Measurements from ENCODE around the gene KIF5A.
A peak's percentile ranks its signal among the peaks of the same experiment; 100 is the strongest.

KIF5A gene

DNA sequence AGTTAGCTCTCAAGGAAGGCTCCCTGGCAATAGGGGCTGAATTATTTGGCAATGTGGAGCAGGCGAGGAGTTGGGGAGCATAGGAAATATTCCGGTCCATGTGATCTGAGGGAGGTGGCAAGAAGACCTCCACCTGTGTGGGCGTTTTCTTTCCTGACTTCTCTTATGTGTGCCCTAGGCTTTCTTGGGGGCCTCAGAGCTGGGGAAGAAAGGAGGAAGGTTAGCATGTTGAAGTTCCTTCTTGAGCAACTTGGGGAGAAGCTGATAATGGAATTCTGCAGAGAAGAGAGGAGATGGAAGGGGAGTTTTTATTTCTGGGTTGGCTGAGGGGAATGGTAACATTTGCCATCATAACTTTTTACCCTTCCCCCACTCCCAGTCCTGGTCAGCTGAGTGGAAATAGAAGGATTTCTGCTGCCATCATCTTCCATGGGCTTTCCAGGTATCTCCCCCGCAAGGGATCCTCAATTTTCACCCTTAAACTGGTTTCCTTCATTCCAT lies 56.0 kb downstream of the KIF5A start:
- Mint-ChIP-seq H3K4me1 (peaks cover 28% of the 10 kb centered on the region), H3K27ac (no peak overlapping the region), H3K36me3 (ENCODE audit: low read depth) (peaks cover 2% of the 10 kb centered on the region), H3K9me3 (no peaks in the 10 kb centered on the region), H3K27me3 (peaks cover 5% of the 10 kb centered on the region), H3K4me3 (peak overlapping the region; percentile 80)
- ATAC-seq (no peak), DNase-seq (no peak)

DNA sequence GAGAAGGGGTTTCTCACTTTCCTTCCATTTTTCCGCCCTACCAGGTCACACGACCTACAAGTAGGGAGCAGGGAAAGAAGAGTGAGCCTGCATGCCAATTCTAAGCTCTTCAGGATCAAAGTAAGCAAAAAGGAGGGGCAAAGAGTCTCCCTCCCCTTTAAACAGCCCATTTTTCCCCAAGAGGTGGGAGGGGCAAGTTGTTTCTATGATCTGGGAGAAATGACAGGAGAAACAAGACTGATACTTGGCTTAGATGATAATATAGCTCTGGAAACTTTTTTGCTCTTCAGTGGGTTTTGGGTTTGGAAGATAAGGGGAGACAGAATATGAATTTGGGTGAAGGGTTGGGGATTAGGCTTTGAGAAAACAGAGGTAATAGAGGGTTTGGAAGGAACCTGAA lies 56.6 kb downstream of the KIF5A start:
- peaks cover 30% of the 10 kb centered on the region for H3K4me1 Mint-ChIP-seq
- ATAC-seq (no peak), DNase-seq (no peak)
- H3K4me3 Mint-ChIP-seq: no peak overlapping the region
- H3K27ac Mint-ChIP-seq: no peak overlapping the region
- peaks cover 5% of the 10 kb centered on the region for H3K27me3 Mint-ChIP-seq
- no peaks in the 10 kb centered on the region for H3K9me3 Mint-ChIP-seq
- peaks cover 2% of the 10 kb centered on the region for H3K36me3 Mint-ChIP-seq (ENCODE audit: low read depth)

DNA sequence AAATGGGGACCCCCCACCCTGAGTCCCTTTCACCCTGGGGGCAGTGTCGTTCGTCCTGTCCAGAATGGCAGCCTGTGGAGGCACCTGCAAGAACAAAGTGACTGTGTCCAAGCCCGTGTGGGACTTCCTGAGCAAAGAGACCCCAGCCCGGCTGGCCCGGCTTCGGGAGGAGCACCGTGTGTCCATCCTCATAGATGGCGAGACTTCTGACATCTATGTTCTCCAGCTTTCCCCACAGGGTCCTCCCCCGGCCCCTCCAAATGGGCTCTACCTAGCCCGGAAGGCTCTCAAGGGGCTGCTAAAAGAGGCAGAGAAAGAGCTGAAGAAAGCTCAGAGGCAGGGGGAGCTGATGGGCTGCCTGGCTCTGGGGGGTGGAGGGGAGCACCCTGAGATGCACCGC lies 57.0 kb downstream of the KIF5A start:
- Mint-ChIP-seq H3K27ac (no peak overlapping the region), H3K9me3 (no peaks in the 10 kb centered on the region), H3K4me3 (no peak overlapping the region), H3K4me1 (peaks cover 30% of the 10 kb centered on the region), H3K27me3 (peaks cover 5% of the 10 kb centered on the region), H3K36me3 (ENCODE audit: low read depth) (peaks cover 2% of the 10 kb centered on the region)
- ATAC-seq (no peak), DNase-seq (no peak)

DNA sequence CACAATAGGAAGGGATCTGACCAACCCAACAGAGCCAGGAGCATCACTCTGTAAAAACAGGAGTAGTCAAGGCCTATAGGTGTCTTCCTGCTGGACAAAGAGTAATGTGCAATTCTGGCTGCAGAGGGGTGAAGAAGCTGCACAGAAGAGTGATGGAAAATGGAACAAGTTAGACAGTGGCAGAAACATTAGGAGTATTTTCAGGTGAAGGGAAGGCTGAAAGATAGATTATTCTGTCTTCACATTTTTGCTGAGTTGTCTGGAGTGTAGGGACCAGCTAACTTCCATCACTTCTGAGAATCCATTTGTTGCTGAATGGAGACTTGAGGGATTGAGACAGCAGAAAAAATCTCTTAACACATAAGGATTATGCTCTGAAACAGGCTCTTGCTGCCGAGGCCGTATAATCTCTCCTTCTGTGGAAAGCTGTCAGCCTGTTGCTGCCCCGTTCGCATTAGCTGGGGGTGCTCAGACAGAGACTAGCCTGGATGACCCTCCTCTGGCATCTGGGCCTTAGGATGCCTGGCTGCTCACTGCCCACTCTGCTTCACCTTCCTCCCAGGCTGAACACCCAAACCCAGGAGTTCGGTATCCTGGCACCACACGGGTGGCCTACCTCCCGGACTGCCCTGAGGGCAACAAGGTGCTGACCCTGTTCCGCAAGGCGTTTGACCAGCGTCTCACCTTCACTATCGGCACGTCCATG lies 58.3 kb downstream of the KIF5A start:
- no peaks in the 10 kb centered on the region for H3K9me3 Mint-ChIP-seq
- H3K4me3 Mint-ChIP-seq: no peak overlapping the region
- no peak for ATAC-seq
- no peak for DNase-seq
- H3K27ac Mint-ChIP-seq: no peak overlapping the region
- no peaks in the 10 kb centered on the region for H3K36me3 Mint-ChIP-seq (ENCODE audit: low read depth)
- H3K27me3 Mint-ChIP-seq: peaks cover 7% of the 10 kb centered on the region
- peaks cover 30% of the 10 kb centered on the region for H3K4me1 Mint-ChIP-seq

DNA sequence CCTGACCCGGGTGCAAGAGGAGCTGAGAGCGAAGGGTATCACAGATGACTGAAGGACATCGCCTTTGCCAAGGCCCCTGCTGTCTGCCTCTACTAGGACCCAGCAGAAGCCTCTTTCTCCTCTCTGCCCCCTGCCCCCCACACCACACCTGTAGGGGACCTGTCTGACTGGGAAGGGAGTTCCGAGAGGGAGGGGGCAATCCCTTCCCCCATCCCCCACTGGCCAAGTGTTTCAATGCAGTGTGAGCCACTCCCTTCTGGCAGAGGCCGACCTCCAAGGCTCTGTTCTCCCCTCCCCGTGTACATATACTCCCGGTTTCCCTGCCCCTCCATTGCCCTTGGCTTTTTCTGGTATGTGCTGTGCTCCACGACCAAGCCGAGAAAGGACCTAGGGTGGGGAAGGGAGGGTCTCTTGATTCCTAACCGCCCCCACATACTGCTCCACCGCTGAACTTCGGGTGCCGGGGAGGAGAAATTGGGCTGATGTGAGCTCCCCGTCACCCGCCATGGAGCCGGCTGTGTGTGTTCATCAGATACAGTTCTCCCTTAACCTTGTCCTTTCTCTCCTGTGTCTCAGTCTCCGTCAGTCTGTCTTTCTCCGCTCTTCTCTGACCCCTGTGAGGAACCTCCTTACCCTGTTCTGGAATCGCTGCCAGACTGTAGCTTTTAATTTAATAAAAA lies 59.4 kb downstream of the KIF5A start:
- ATAC-seq (no peak), DNase-seq (no peak)
- H3K4me3 Mint-ChIP-seq: no peak overlapping the region
- H3K4me1 Mint-ChIP-seq: peaks cover 20% of the 10 kb centered on the region
- no peak overlapping the region for H3K27ac Mint-ChIP-seq
- no peaks in the 10 kb centered on the region for H3K9me3 Mint-ChIP-seq
- peaks cover 7% of the 10 kb centered on the region for H3K27me3 Mint-ChIP-seq
- no peaks in the 10 kb centered on the region for H3K36me3 Mint-ChIP-seq (ENCODE audit: low read depth)

DNA sequence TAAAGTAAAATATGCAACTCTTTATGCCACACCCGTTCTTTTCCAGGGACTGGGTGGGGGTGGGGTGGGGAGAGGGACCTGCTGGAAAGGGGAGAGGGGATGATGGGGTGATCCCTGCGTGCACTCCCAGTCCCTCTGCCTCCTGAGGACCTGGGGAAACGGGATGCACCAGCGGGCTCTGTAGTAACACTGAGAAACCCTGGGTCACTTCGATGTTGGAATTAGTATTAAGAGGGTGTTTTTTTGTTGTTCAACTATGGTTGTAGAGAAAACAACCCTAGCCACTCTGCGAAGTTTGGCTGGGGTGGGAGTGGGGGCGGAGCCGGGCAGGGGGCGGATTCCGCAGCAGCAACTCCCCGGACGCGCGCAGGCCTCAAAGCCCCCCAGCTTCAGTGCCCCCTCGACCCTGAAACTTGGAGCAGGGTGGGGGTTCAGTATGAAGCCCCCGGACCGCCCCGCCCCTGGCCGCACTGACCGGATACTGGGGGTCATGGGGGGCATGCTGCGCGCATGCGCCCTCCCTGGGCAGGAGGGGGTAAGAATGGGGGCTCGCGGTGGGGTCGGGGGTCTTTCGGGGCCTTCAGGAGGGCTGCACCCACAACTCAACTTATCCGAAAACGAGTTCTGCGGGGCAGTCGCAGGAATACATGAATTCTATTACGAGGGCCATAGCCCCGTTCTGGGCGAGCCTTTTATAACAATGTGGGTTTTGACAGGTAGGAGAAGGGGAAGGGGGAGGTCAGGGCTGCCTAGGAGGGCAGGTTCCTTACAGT lies 60.1 kb downstream of the KIF5A start:
- Mint-ChIP-seq H3K4me3 (peak overlapping the region; percentile 56), H3K27ac (no peak overlapping the region), H3K27me3 (peaks cover 7% of the 10 kb centered on the region), H3K4me1 (peaks cover 17% of the 10 kb centered on the region), H3K9me3 (no peaks in the 10 kb centered on the region), H3K36me3 (ENCODE audit: low read depth) (no peaks in the 10 kb centered on the region)
- DNase-seq (no peak), ATAC-seq (no peak)

DNA sequence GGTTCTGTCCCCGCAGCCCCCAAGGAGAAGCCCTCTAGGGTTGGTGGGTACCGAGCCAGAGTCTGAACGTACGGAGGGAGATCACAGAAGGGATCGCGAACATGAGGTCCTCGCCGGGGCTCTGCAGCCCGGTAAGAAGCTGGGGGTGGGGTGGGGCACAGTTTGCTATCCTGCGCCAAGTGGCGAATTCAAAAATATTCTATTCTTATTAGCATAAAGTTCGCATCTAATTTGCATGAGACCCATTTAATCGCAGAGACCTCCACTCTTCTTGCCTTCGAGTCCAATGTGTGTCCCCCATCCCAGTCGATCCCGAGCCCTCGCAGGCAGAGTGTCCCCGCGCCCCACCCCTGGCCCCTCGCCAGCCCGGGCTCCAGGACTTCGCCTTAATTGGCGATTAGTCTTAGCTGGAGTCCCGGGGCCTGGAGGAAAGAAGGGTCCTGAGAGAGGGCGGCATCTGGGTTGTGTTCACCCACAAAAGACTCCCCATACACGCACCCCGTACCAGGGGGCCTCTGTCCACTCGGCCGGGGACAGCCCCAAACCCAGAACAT lies 60.8 kb downstream of the KIF5A start:
- Mint-ChIP-seq H3K27ac (no peak overlapping the region), H3K27me3 (peaks cover 12% of the 10 kb centered on the region), H3K36me3 (ENCODE audit: low read depth) (no peaks in the 10 kb centered on the region), H3K4me1 (peaks cover 12% of the 10 kb centered on the region), H3K4me3 (peak overlapping the region; percentile 56), H3K9me3 (no peaks in the 10 kb centered on the region)
- no peak for DNase-seq
- no peak for ATAC-seq

DNA sequence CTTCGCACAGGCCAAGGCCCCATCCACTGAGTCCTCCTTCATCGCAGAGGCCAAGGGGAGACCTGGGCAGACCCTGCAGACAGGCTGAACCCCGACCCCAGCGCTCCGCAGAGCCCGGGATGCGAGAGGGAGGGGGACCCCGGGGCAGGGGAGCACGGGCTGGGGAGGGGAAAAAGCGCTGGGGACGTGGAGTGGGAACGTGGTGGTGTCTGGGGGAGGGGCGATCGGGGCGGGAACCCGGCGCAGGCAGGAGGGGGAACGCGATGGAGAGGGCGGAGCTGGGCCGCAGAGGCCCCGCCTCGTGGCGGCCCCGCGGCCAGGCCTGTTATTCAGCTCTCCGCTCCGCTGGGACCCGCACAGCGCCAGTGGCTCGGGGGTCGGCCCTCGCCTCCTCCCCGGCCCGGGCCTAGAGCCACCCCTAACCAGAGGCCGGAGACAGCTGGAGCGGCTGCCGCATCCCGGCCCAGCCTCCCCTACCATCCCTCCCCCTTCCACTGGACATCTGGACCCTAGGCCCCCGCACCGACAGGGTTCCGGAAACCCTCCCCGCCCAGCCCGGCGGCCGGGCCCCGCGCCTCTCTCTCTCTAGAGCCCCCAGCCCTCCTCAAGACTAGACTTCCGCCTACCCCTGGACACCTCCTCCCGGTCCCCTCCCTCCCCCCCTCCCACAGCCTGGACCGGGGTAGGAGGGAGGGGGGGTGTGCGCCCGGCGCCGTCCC lies 61.4 kb downstream of the KIF5A start, which contains the start of gene ARHGEF25:
Gene ARHGEF25 (plus strand): TSS at position 328 of the 719 bp plus-strand sequence. CDS start 460 bp downstream, outside the sequence.
- Mint-ChIP-seq H3K4me1 (peaks cover 9% of the 10 kb centered on the region), H3K27ac (no peak within 1 kb of the TSS), H3K4me3 (peak within 1 kb of the TSS; percentile 56), H3K27me3 (peaks cover 17% of the 10 kb centered on the region), H3K36me3 (ENCODE audit: low read depth) (no peaks in the 10 kb centered on the region), H3K9me3 (no peaks in the 10 kb centered on the region)
- DNase-seq (peak; percentile 72), ATAC-seq (peak; percentile 79)

DNA sequence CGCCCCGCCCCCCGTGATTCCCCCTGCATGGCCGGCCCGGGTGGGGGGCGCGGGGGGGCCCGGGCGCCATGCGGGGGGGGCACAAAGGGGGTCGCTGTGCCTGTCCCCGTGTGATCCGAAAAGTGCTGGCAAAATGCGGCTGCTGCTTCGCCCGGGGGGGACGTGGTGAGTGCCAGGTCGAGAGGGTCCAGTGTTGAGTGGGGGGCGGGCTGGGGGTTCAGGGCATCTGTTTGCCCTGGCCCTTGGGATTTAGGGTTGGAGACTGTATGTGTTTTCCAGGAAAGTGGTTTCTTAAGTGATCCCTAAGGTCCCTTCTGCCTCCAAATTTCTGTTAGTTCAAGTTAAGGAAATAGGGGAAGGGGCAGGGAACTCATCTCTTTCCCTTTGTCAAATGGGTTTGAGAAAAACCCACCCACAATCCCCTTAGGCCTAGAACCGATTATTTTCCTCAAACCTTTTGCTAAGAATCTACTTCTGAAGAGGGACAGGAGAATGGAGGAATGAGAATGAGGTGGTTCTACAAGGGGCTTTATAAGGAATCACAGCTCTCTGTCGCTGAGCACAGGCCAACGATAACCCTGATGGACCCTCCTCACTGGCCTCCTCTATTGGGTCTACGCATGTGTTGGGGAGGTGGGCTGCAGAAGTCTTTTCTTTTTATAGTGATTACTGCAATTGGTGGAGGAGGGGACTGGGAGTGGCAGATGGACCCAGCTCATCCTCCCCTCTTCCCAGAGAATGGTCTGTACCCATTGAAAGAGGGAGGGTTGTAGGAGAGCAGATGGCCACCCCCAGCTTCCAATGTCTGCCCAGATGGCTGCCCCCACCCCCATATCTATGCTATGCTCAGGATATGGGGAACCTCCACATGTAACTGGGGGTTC lies 62.2 kb downstream of the KIF5A start:
- Mint-ChIP-seq H3K27me3 (peaks cover 23% of the 10 kb centered on the region), H3K36me3 (ENCODE audit: low read depth) (no peaks in the 10 kb centered on the region), H3K4me1 (peaks cover 9% of the 10 kb centered on the region), H3K9me3 (no peaks in the 10 kb centered on the region), H3K27ac (no peak overlapping the region), H3K4me3 (peak overlapping the region; percentile 51)
- DNase-seq (no peak), ATAC-seq (no peak)

DNA sequence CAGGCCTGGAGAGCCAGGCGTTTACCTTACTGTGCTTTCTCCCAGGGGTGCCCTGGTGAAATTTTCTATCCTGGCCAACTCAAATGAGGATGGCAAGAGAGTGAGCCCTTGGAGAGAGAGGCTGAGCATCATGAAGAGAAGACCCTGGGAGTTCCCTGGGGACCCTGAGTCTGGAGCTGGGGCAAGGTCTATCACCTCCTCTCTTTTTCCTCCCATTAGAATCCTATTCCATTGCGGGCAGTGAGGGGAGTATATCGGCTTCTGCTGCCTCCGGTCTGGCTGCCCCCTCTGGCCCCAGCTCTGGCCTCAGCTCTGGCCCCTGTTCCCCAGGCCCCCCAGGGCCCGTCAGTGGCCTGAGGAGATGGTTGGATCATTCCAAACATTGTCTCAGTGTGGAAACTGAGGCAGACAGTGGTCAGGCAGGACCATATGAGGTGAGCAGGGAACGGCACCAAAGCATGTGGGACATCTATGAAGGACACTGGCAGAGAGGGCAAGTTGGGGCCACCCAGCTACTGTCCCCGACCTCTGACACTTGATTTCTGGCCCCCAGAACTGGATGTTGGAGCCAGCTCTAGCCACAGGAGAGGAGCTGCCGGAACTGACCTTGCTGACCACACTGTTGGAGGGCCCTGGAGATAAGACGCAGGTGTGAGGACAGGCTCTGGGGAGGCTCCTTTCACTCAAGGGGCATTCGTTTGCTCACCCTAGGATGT lies 63.0 kb downstream of the KIF5A start:
- ATAC-seq (no peak), DNase-seq (no peak)
- Mint-ChIP-seq H3K27ac (no peak overlapping the region), H3K9me3 (no peaks in the 10 kb centered on the region), H3K4me3 (no peak overlapping the region), H3K36me3 (ENCODE audit: low read depth) (no peaks in the 10 kb centered on the region), H3K4me1 (peaks cover 9% of the 10 kb centered on the region), H3K27me3 (peaks cover 29% of the 10 kb centered on the region)

DNA sequence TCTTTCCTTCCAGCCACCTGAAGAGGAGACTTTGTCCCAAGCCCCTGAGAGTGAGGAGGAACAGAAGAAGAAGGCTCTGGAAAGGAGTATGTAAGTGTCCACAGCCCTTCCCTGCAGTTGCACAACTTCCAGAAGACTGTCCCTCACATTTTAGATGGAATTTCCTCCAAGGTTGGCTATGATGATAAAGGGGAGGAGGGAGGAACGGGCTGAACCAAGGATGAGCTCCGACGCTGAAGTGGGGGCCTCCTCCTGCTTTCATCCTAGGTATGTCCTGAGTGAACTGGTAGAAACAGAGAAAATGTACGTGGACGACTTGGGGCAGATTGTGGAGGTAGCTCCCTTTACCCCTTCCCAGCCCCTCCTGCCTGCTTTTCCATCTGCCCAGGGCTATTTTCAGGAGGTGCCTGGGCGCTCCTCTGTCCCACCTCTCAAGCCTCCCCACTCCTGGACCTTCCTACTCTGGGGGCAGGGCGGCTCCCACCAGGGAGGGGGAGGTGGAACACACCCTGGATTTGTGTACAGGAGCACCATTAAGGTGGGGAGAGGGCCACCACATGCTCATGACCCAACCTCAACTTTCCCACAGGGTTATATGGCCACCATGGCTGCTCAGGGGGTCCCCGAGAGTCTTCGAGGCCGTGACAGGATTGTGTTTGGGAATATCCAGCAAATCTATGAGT lies 63.7 kb downstream of the KIF5A start:
- Mint-ChIP-seq H3K27ac (no peak overlapping the region), H3K4me1 (peaks cover 9% of the 10 kb centered on the region), H3K27me3 (peaks cover 36% of the 10 kb centered on the region), H3K4me3 (no peak overlapping the region), H3K9me3 (no peaks in the 10 kb centered on the region), H3K36me3 (ENCODE audit: low read depth) (no peaks in the 10 kb centered on the region)
- ATAC-seq: no peak
- no peak for DNase-seq

DNA sequence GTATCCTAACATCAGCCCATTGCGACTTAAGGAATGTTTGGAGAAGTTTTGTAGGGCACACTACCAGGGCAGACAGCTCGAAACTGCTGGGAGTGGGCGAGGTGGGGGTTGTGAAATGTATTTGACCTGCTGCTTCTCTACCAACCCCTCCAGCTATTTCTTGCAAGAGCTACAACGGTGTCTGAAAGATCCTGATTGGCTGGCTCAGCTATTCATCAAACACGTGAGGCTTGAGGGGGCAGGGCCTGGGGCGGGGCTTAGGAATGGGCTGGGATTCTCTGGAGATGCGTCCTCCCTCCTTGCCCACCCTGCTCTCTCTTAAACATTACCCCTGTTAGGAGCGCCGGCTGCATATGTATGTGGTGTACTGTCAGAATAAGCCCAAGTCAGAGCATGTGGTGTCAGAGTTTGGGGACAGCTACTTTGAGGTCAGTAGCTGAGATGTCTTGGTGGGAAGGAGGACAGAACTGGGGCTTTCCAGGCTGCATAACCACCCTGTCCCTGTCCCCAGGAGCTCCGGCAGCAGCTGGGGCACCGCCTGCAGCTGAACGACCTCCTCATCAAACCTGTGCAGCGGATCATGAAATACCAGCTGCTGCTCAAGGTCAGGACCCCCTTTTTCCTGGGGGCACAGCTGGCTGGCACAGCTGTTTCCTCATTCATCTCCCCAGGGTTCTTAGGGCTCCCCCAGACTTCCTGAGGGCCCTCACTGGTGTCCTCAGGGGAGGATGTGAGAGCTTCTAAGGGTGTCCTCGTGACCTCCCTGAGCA lies 64.5 kb downstream of the KIF5A start:
- H3K9me3 Mint-ChIP-seq: no peaks in the 10 kb centered on the region
- ATAC-seq: no peak
- peaks cover 44% of the 10 kb centered on the region for H3K27me3 Mint-ChIP-seq
- no peaks in the 10 kb centered on the region for H3K36me3 Mint-ChIP-seq (ENCODE audit: low read depth)
- H3K27ac Mint-ChIP-seq: no peak overlapping the region
- peak; percentile 41 for DNase-seq
- H3K4me1 Mint-ChIP-seq: peaks cover 12% of the 10 kb centered on the region
- no peak overlapping the region for H3K4me3 Mint-ChIP-seq

Data from activated naive CD8-positive, alpha-beta T cell treated with anti-CD3 and anti-CD28 coated beads, Interleukin-2, amount 50 U/mL, for 24 hours (primary cell).